HG03175 (cell line): Measurements from ENCODE around the gene SHISA5.

ENCODE experiments used
- ATAC-seq: cut with Tn5 transposase; IDR thresholded peaks from one replicate; pipeline ENCODE4 v1.9.1; 2021; ENCODE audit warnings: mild to moderate bottlenecking, moderate library complexity; ENCODE audit not compliant: unreplicated experiment

The SHISA5 gene

DNA sequence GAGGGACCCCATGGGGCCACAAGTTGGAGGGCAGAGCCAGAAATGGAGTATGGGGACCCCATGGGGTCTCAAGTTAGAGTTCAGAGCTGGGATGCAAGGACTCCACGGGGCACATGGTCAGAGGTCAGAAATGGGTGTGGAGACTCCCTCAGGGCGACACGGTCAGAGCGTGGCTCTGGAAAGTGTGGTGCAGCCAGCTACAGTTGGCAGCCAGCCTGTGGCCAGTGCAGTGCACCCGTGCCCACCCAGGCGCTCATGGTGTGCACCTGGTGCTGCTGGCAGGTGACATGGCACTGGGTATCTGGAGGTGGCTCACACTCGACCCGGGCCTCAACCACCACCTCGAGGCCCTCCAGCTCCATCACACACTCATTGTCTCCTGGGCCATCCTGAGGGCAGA is 85.3 kb downstream of the SHISA5 start:
- ATAC-seq: no peak

DNA sequence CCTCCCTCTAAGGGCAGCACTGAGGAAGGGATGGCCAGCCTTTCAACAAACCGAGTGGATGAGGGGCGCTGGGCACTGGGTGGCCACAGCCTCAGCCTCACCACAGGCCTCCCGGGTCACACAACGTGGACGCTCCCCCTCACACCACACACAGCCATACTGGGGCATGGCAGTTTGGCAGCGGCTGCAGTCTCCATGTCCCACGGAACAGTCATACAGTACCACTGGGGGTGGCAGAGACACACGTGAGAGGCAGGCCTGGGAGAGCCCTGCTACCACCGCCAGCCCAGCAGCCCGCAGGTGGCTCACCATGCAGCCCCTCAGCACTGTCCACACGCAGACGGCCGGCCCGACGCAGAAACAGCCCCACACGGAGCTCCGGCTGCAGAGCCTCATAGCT is 85.8 kb downstream of the SHISA5 start:
- no peak for ATAC-seq
